GM21737 (cell line): ENCODE data around the gene HIGD2A.
"Not testable (repeated sequence)": the region's sequence is repeated elsewhere in the genome, so short reads cannot be mapped to it uniquely, and the experiment has no call there.

Experiments
- ATAC-seq: cut with Tn5 transposase; IDR thresholded peaks from one replicate; pipeline ENCODE4 v1.9.1; 2021; ENCODE audit warnings: mild to moderate bottlenecking, moderate library complexity; ENCODE audit not compliant: unreplicated experiment

HIGD2A gene

DNA sequence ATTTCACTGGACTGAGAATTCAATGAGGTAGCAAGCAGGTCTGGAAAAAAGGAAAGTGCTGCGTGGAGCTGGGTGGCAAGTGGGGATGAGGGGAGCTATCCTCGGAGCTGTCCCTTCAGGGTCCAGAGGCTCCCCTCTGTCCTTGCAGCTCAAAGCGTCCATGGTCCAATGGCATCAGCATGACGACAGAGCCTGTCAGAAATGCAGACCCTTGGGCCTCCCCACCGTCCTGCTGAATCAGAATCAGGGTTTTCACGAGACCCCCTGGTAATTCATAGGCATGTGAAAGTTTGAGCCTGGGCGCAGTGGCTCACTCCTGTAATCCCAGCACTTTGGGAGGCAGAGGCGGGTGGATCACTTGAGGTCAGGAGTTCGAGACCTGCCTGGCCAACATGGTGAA is 5.5 kb downstream of the HIGD2A start:
- ATAC-seq: no peak

DNA sequence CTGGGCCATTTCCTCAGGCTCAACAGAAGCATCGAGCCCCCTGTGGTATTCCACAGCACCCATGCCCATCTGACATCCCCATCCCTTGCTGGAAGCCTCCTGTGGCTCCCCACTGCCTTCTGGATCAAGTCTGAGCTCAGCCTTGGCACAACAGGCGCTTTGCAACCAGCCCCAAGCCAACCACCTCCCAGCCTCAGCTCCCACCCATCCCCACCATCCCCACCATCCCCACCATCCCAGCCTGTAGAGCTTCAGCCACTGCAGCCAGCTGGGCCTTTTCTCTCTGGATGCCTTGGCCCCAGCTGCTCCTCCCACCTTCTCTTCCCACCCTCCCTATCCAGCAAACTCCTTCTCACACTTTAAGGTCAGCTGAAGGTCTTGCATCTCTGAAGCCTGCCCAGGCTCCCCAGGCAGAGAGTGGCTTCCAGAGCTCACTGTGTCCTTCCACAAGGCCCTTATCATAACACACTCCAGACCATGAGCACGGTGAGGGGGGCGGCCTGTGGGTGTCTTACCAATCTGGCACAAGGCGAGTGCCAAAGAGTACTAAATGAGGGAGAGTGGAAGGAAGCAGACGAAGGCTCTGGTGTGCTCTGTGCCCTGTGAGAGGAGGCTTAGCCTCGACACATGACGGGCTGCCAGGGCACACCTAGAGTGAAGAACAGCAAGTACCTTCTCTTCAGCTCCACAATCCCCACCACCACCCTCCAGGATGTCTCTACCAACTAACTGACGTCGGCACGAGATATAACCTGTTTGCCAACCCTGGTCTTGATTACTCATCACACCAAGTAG is 6.5 kb downstream of the HIGD2A start:
- ATAC-seq: no peak

DNA sequence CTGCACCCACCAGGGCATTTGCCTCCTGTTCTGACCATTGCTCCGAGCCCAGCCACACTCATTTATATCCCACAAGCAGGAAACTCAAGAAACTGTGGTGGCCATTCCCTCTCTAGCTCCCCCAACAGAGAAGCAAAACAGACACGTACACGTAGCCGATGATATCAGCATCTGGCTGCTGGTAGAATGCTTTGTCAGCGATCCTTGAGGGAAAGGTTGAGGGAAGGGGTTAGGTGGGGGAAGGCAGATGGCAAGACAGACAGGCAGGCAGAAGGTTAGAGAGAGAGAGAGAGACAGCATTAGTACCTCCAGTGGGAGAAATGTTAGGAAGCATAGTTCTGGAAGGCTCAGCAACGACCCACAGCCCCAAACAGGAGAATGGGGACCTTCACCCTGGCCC is 7.8 kb downstream of the HIGD2A start:
- ATAC-seq: no peak

DNA sequence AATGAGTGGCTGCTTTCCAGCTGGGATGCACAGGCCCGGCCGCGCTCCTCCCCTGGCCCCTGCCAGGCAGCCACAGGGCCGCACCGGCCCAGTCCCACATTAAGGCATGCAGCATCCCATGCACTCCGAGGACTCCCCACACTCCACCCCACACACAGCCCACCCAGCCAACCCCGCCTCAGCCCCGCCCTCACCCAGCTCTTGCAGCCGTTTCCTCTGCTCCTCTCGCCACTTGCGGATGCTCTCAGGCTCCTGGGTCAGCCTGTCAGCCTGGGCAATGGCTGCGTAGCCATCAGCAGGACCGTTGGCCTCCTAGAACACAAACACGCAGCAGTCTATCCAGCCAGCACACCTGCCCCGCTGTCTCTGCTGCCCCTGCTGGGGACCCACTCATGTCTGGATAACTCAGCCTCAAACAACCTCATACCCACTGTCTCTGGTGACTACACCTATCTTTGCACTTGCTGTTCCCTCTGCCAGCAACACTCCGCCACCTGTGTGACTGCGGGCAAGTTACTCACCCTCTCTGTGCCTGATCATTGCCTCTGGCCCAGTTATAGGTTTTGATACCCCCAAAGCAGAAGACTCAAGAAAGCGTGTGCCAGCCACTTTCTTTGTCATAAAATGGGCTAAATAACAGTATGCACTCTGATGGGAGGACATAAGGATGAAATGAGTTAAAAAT is 9.3 kb downstream of the HIGD2A start:
- ATAC-seq: no peak

DNA sequence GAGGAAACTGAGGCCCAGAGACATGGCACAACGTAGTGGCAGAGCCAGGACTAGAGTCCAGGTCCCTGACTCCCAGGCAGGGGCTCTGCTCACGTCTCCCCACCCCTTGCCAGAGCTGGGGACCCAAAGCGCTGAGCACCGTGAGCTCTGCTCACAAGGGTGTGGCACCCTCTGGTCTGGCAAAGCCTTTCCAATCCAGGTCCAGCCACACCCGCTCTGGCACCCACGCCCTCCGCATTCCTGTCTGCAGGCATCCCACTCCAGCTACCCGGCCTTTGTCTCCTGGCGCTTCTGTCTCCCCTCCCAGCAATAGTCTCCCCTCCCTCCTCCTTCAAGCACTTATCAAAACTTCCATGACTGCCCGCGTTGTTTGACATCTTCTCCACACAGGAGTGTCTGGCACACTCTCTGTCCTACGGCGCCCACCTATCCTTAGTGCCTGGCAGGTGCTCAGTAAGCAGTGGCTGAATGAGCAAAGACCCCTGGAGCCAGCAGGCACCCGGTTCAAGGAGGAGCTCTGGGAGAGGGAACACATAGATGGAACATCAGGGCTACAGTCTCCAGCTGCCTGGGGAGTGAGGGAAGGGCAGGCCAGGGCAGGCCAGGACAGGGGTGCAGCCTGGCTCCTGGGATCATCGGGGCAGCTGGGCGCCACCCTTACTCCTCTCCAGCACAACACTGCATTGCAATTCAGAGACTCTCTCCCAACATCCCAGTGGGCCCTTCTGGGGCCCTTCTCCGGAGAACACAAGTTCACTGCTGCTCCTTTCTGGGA is 12.0 kb downstream of the HIGD2A start:
- no peak for ATAC-seq

DNA sequence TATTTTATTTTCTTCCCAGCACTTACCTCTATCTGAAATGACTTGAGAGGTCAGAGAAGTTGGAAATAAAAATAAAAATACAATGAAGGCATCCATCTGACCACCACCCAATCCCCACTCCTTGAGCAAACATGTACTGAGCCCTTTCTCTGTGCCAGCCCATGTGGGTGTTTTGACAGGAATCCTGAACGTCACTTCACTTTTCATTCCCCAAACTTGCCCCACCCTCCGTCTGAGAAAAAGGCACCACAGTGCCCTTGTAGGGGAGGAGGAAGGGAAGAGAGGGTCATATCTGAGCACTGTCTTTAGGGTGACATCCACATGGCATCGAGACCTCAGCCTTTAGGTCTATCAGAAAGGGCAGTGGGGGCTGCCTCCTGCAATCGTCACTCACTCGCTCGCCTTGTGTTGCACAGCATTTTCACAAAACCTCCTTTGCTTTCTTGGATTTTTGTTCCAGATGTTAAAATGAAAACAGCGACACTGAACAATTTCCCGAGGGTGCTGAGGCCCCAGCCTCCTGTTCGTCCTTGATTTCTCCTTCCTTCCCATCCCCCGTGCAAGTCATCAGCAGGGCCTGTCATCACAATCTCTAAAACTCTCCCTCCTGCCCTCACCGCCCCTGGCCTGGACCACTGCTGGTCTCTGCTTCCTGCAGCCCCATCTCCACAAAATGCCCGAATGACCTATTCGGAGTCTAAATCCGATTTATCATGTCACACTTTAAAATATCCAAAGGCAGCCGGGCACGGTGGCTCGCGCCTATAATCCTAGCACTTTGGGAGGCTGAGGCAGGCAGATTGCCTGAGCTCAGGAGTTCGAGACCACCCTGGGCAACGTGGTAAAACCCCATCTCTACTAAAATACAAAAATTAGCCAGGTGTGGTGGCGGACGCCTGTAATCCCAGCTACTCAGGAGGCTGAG is 13.0 kb downstream of the HIGD2A start:
- ATAC-seq: no peak

DNA sequence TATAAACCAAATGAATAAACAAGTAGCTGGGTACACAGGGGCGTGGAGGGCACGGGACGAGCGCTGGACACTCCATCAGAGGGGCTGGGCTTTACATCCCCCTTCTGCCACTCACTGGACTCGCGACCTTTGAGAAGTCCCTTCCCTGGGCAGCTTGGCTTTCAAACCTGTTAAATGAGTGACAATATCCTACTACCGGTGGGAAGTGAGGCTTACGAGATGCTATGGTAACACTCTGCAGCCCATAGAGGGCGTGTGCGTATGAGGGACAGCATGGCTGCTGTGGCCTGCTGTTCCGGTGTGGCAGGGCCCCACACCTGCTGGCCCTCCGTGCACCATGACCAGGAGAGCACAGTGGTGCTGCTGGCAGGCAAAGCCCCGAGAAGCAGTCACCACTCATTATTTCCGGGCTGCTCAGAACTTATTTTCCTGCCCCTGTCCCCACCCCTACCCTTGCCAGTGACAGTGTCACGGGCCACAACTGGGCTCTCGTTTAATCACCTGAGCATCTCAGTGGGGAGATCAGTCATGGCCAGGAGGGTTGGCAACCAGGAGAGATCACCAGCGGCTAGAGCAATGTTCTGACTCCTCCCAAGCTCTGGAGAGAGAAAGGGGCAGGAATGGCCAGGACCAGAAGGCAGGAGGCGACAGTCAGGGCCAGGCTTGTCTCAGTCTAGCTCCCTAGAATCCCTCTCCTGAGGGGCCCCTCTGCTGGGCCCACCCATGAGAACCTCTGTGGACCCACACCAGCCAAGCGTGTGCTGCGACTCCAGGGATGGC is 17.3 kb downstream of the HIGD2A start:
- ATAC-seq: no peak

DNA sequence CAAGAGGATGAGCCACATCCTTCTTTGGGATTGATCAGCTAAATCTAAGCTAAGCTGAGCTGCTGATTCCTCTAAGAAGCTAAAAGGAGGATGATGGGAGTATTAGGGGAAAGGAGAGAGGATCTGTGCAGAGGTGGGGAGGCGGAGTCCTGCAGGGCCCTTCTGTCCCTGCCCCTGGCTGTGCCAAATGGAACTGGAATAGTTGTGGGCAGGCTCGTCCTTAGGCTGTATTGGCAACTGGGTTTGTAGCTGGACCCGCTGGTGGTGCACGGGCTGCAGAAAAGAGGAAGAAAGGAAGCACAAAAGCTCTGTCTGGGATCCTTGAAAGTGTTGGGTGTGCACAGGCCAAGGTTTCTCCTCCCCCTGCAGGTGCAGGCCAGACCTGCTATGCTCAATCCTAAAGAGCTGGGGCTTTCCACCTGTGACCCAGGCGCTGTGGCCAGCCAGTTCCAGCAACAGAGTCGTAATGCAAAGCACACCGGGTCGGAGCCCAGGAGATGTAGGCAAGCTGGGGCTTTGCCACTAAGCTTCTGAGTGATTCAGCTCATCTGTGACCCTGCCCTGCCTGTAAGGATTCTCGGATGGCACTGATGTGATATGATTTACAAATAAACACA is 18.0 kb downstream of the HIGD2A start:
- no peak for ATAC-seq

DNA sequence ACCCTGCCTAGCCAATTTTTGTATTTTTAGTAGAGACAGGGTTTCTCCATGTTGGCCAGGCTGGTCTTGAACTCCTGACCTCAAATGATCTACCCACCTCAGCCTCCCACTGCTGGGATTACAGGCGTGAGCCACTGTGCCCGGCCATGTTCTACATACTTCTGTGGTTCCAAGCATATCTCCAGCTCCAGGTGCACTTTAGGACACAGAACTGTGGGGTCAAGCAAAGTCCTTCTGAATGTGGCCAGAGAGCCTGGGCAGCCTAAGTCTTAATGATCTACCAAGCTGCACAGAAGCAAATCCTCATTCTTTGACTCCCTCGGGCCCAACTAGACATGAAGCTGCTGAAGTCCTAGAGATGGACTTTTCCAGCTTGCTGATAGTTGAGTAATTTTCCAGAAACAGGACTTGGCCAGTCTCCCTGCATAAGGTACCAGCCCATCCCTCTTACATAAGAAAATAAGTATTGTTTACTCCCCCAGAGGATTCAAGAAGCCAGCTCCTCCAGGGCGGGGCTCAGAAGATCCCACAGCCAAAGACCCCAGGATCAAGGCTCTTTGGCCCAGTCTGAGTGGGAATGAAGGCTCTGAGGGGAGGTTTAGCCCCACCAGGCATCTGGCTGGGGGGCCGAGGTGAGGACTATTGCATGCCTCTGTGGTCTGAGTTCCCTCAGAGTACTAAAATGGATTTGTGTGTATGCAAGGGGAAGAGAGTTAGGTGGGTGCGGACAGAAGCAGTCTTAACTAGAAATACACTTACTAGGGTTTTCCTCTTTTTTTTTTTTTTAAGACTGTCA is 19.1 kb downstream of the HIGD2A start:
- ATAC-seq: no peak

DNA sequence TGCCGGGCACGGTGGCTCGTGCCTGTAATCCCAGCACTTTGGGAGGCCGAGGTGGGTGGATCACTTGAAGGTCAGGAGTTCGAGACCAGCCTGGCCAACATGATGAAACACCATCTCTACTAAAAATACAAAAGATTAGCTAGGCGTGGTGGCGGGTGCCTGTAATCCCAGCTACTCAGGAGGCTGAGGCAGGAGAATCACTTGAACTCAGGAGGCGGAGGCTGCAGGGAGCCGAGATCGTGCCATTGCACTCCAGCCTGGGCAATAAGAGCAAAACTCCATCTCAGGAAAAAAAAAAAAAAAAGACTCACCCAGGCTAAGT is 19.7 kb downstream of the HIGD2A start:
- ATAC-seq: not testable (repeated sequence)

DNA sequence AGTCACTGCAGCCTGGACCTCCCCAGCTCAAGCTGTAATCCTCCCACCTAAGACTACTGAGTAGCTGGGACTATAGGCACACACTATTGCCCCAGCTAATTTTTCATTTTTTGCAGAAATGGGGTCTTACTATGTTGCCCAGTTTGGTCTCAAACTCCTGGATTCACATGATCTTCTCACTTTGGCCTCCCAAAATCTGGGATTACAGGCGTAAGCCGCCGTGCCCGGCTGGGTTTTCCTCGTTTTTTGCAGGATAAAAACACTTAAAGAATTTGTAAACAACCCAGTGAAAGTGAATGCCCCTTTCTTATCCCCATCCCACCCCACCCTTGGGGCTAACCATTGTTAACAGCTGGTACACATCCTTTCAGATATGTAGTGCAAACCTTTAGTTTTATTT is 20.0 kb downstream of the HIGD2A start:
- ATAC-seq: no peak

DNA sequence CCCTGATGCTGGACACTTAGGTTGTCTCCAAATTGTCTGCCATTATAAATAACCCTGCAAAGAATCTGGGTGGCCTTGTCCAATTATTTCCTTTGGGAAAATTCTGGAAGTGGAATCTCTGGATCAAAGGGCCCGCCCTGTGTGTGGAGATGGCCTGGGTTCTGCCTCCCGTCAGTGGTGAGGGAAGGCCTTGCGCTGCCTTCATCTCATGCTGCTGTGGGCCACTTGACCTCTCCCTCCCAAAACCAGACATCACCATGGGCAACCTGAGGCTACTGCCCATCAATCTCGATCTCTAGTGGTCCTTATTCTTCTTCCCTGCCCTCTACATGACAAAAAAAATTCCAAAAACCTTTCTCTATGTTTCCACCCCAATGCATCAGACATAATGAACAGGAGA is 21.2 kb downstream of the HIGD2A start:
- no peak for ATAC-seq

DNA sequence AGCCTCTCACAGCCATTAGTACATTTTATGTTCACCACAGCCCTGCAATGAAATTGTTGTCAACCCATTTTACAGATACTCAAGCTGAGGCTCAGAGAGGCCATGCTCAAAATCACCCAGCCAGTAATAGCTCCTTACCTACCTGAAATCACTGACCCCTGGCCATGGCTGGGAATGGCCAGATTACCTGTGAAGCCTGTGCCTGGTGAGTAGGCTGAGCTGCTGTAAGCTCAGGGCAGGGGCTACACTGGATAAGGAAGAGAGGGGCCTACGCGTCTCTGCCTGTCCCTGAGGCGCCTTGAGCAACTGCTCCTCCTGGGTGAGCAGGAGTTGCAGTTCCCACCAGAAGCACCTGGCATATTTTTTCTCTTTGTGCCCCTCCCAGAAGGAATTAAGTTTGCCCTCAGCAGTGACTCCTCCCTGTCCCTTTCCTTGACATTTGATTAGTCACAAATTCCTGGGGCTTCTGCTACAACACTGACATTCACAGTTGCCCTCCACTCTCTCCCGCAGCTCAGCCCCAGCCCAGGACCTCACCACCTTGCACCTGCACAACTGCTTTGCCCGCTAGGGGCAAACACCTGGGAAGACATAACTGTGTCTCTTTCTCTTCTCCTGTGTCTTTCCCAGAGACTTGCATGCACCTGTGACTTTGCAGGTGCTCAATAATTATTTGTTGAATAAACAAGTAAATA is 22.1 kb downstream of the HIGD2A start:
- ATAC-seq: no peak

DNA sequence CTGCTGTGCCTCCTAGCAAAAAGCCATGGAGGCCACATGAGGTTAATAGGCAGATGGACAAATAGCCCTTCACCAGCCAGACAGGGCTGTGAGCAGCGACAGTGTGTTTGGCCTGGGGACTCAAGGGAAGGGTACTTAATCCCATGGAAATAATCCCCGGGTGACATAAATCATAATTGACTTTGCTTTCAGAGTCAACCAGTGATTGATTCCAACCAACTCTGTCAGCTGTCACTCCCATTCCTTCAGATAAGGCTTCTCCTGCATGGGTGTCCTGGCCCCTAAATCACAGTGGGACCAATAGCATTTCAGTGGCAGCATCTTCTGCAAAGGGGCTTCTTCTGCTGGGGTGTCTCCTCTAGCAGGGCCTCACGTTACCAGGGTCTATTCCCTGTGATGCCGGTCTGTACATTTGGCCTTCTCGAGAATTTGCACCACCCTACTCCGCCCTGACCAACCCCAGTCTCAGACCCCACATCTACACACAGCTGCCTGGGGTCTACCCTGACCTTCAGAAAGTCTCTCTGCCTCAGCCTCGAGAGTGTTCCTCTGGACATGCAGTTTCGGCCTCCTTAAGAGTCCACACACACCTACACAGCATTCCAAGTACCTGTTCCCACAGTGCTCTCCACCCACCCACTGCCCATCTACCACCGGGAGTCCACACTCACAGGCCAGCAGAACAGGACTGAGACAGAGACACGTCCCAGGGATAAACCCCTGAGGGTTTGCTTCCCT is 24.1 kb downstream of the HIGD2A start:
- no peak for ATAC-seq

DNA sequence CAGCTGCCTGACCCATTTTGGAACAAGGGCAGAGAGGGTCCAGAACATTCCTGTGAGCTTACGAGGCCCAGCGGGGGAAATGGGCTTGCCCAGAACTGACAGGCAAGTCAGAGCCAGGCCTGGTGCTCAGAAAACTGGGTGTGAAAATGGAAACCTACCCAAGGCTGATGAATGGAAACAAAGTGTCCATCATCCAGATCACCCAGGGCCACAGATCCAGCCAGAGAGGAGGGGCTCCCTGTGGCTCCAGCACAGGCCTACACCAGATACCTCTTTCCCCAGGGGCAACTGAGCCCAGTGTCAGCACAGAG is 24.7 kb downstream of the HIGD2A start:
- ATAC-seq: no peak

DNA sequence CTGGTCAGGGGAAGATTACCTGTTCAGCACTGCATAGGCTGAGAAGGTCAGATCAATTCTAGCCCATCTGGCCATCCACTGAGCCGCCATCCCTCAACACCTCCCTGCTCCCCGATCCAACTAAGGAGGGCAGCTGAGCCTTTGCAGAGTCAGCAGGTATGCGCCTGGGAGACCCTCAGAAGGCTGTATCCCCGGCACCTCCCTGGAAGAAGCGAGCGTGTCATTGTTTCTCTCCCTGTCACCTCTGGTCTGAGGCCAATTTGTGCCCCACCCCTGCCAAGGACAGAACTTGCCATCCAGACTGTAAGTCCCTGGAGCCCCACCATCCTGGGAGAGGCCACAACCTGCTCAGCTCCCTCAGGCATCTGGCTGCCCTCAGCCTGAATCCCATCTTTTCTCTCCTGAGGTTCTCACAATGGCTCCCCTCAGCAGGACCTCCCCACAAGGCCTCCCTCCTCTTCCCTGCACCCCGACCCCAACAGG is 25.2 kb downstream of the HIGD2A start:
- no peak for ATAC-seq

DNA sequence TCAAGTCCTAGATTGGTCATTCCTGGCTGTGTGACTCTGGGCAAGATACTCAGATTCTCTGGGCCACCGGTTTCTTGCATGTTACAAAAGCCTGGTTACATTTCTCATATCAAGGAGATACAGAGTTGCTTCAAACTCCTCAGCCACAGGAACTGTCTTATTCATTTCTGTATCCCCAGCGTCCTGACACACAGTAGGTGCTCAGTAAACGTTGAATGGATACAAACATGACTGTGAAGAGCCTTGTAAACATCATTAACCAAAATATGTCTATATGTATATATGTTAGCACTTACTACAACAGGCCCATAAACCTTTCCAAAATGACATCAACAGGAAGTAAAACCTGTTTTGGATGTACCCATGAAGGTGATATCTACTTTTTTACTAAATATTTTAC is 26.2 kb downstream of the HIGD2A start:
- ATAC-seq: no peak
